Measurements from ENCODE around the gene AGMAT.

GRCh38 chr1:15603050-15603965 is 18.5 kb upstream of the AGMAT start:
- TF ChIP-seq CTCF (IDR thresholded peaks at IDR 0.05; ENCODE audit: low read length) = no peak
- no peak for TF ChIP-seq EZH2phosphoT487 (IDR thresholded peaks at IDR 0.05; ENCODE audit: low read length)

Data from MM.1S (cell line).